ENCODE data around the gene UNC5C.

Gene UNC5C

GRCh38 chr4:95387719-95388118, 161.1 kb downstream of the UNC5C start:
- Histone ChIP-seq H3K4me1 (ENCODE audit: control insufficient read depth in 2 of 2, insufficient read depth in 2 of 2, low read length in 2 of 2) (no peaks in the 10 kb centered on the region), H3K9me3 (ENCODE audit: control insufficient read depth in 2 of 2, low read length in 2 of 2) (no peaks in the 10 kb centered on the region), H3K27me3 (ENCODE audit: control insufficient read depth in 2 of 2, insufficient read depth in 2 of 2, low read length in 2 of 2) (no peaks in the 10 kb centered on the region), H3K4me3 (ENCODE audit: low read length in 2 of 2) (no peak overlapping the region), H3K27ac (ENCODE audit: low read depth in 2 of 2, low read length in 2 of 2) (no peak overlapping the region), H3K9ac (ENCODE audit: low read depth in 1 of 2, low read length in 2 of 2) (no peak overlapping the region), H3K36me3 (ENCODE audit: control insufficient read depth in 2 of 2, insufficient read depth in 2 of 2, low read length in 2 of 2) (no peaks in the 10 kb centered on the region)

- no peaks in the 10 kb centered on the region for H3K36me3 ChIP-seq (ENCODE audit: control insufficient read depth in 2 of 2, insufficient read depth in 2 of 2, low read length in 2 of 2)
- no peaks in the 10 kb centered on the region for H3K27me3 ChIP-seq (ENCODE audit: control insufficient read depth in 2 of 2, insufficient read depth in 2 of 2, low read length in 2 of 2)
- H3K27ac ChIP-seq (ENCODE audit: low read depth in 2 of 2, low read length in 2 of 2): no peak overlapping the region
- H3K4me1 ChIP-seq (ENCODE audit: control insufficient read depth in 2 of 2, insufficient read depth in 2 of 2, low read length in 2 of 2): no peaks in the 10 kb centered on the region
- H3K4me3 ChIP-seq (ENCODE audit: low read length in 2 of 2): no peak overlapping the region
- no peak overlapping the region for H3K9ac ChIP-seq (ENCODE audit: low read depth in 1 of 2, low read length in 2 of 2)
- H3K9me3 ChIP-seq (ENCODE audit: control insufficient read depth in 2 of 2, low read length in 2 of 2): no peaks in the 10 kb centered on the region
Measured at GRCh38 chr4:95386410-95386809, 162.4 kb downstream of the UNC5C start.

- Histone ChIP-seq H3K9me3 (ENCODE audit: control insufficient read depth in 2 of 2, low read length in 2 of 2) (no peaks in the 10 kb centered on the region), H3K4me1 (ENCODE audit: control insufficient read depth in 2 of 2, insufficient read depth in 2 of 2, low read length in 2 of 2) (no peaks in the 10 kb centered on the region), H3K9ac (ENCODE audit: low read depth in 1 of 2, low read length in 2 of 2) (no peak overlapping the region), H3K36me3 (ENCODE audit: control insufficient read depth in 2 of 2, insufficient read depth in 2 of 2, low read length in 2 of 2) (no peaks in the 10 kb centered on the region), H3K27me3 (ENCODE audit: control insufficient read depth in 2 of 2, insufficient read depth in 2 of 2, low read length in 2 of 2) (no peaks in the 10 kb centered on the region), H3K4me3 (ENCODE audit: low read length in 2 of 2) (no peak overlapping the region), H3K27ac (ENCODE audit: low read depth in 2 of 2, low read length in 2 of 2) (no peak overlapping the region)
Measured at GRCh38 chr4:95381843-95382580, 166.8 kb downstream of the UNC5C start.

- Histone ChIP-seq H3K9ac (ENCODE audit: low read depth in 1 of 2, low read length in 2 of 2) (no peak overlapping the region), H3K27ac (ENCODE audit: low read depth in 2 of 2, low read length in 2 of 2) (no peak overlapping the region), H3K4me3 (ENCODE audit: low read length in 2 of 2) (no peak overlapping the region), H3K4me1 (ENCODE audit: control insufficient read depth in 2 of 2, insufficient read depth in 2 of 2, low read length in 2 of 2) (no peaks in the 10 kb centered on the region), H3K9me3 (ENCODE audit: control insufficient read depth in 2 of 2, low read length in 2 of 2) (no peaks in the 10 kb centered on the region), H3K27me3 (ENCODE audit: control insufficient read depth in 2 of 2, insufficient read depth in 2 of 2, low read length in 2 of 2) (no peaks in the 10 kb centered on the region), H3K36me3 (ENCODE audit: control insufficient read depth in 2 of 2, insufficient read depth in 2 of 2, low read length in 2 of 2) (no peaks in the 10 kb centered on the region)
Measured at GRCh38 chr4:95379633-95380032, 169.1 kb downstream of the UNC5C start.

- H3K4me1 ChIP-seq (ENCODE audit: control insufficient read depth in 2 of 2, insufficient read depth in 2 of 2, low read length in 2 of 2): no peaks in the 10 kb centered on the region
- H3K4me3 ChIP-seq (ENCODE audit: low read length in 2 of 2): no peak overlapping the region
- no peak overlapping the region for H3K27ac ChIP-seq (ENCODE audit: low read depth in 2 of 2, low read length in 2 of 2)
- no peaks in the 10 kb centered on the region for H3K36me3 ChIP-seq (ENCODE audit: control insufficient read depth in 2 of 2, insufficient read depth in 2 of 2, low read length in 2 of 2)
- no peaks in the 10 kb centered on the region for H3K27me3 ChIP-seq (ENCODE audit: control insufficient read depth in 2 of 2, insufficient read depth in 2 of 2, low read length in 2 of 2)
- H3K9me3 ChIP-seq (ENCODE audit: control insufficient read depth in 2 of 2, low read length in 2 of 2): no peaks in the 10 kb centered on the region
- H3K9ac ChIP-seq (ENCODE audit: low read depth in 1 of 2, low read length in 2 of 2): no peak overlapping the region
Measured at GRCh38 chr4:95377366-95377900, 171.3 kb downstream of the UNC5C start.

GRCh38 chr4:95371476-95372224, 177.1 kb downstream of the UNC5C start:
- H3K9ac ChIP-seq (ENCODE audit: low read depth in 1 of 2, low read length in 2 of 2): no peak overlapping the region
- H3K4me3 ChIP-seq (ENCODE audit: low read length in 2 of 2): no peak overlapping the region
- H3K27ac ChIP-seq (ENCODE audit: low read depth in 2 of 2, low read length in 2 of 2): no peak overlapping the region
- no peaks in the 10 kb centered on the region for H3K36me3 ChIP-seq (ENCODE audit: control insufficient read depth in 2 of 2, insufficient read depth in 2 of 2, low read length in 2 of 2)
- no peaks in the 10 kb centered on the region for H3K27me3 ChIP-seq (ENCODE audit: control insufficient read depth in 2 of 2, insufficient read depth in 2 of 2, low read length in 2 of 2)
- no peaks in the 10 kb centered on the region for H3K9me3 ChIP-seq (ENCODE audit: control insufficient read depth in 2 of 2, low read length in 2 of 2)
- H3K4me1 ChIP-seq (ENCODE audit: control insufficient read depth in 2 of 2, insufficient read depth in 2 of 2, low read length in 2 of 2): no peaks in the 10 kb centered on the region

GRCh38 chr4:95367824-95368223, 180.9 kb downstream of the UNC5C start:
- H3K27ac ChIP-seq (ENCODE audit: low read depth in 2 of 2, low read length in 2 of 2): no peak overlapping the region
- H3K9me3 ChIP-seq (ENCODE audit: control insufficient read depth in 2 of 2, low read length in 2 of 2): no peaks in the 10 kb centered on the region
- H3K27me3 ChIP-seq (ENCODE audit: control insufficient read depth in 2 of 2, insufficient read depth in 2 of 2, low read length in 2 of 2): no peaks in the 10 kb centered on the region
- no peaks in the 10 kb centered on the region for H3K36me3 ChIP-seq (ENCODE audit: control insufficient read depth in 2 of 2, insufficient read depth in 2 of 2, low read length in 2 of 2)
- no peak overlapping the region for H3K9ac ChIP-seq (ENCODE audit: low read depth in 1 of 2, low read length in 2 of 2)
- H3K4me1 ChIP-seq (ENCODE audit: control insufficient read depth in 2 of 2, insufficient read depth in 2 of 2, low read length in 2 of 2): no peaks in the 10 kb centered on the region
- no peak overlapping the region for H3K4me3 ChIP-seq (ENCODE audit: low read length in 2 of 2)

- no peak overlapping the region for H3K27ac ChIP-seq (ENCODE audit: low read depth in 2 of 2, low read length in 2 of 2)
- H3K9me3 ChIP-seq (ENCODE audit: control insufficient read depth in 2 of 2, low read length in 2 of 2): no peaks in the 10 kb centered on the region
- H3K4me1 ChIP-seq (ENCODE audit: control insufficient read depth in 2 of 2, insufficient read depth in 2 of 2, low read length in 2 of 2): no peaks in the 10 kb centered on the region
- no peaks in the 10 kb centered on the region for H3K36me3 ChIP-seq (ENCODE audit: control insufficient read depth in 2 of 2, insufficient read depth in 2 of 2, low read length in 2 of 2)
- no peak overlapping the region for H3K4me3 ChIP-seq (ENCODE audit: low read length in 2 of 2)
- no peaks in the 10 kb centered on the region for H3K27me3 ChIP-seq (ENCODE audit: control insufficient read depth in 2 of 2, insufficient read depth in 2 of 2, low read length in 2 of 2)
- H3K9ac ChIP-seq (ENCODE audit: low read depth in 1 of 2, low read length in 2 of 2): no peak overlapping the region
Measured at GRCh38 chr4:95363966-95364365, 184.8 kb downstream of the UNC5C start.

GRCh38 chr4:95363559-95363925, 185.2 kb downstream of the UNC5C start:
- no peaks in the 10 kb centered on the region for H3K36me3 ChIP-seq (ENCODE audit: control insufficient read depth in 2 of 2, insufficient read depth in 2 of 2, low read length in 2 of 2)
- no peaks in the 10 kb centered on the region for H3K27me3 ChIP-seq (ENCODE audit: control insufficient read depth in 2 of 2, insufficient read depth in 2 of 2, low read length in 2 of 2)
- H3K9me3 ChIP-seq (ENCODE audit: control insufficient read depth in 2 of 2, low read length in 2 of 2): no peaks in the 10 kb centered on the region
- H3K4me3 ChIP-seq (ENCODE audit: low read length in 2 of 2): no peak overlapping the region
- H3K4me1 ChIP-seq (ENCODE audit: control insufficient read depth in 2 of 2, insufficient read depth in 2 of 2, low read length in 2 of 2): peaks cover 0 to under 1% of the 10 kb centered on the region in 2 donors
- H3K9ac ChIP-seq (ENCODE audit: low read depth in 1 of 2, low read length in 2 of 2): no peak overlapping the region
- H3K27ac ChIP-seq (ENCODE audit: low read depth in 2 of 2, low read length in 2 of 2): no peak overlapping the region

GRCh38 chr4:95362906-95363558, 185.7 kb downstream of the UNC5C start:
- H3K4me3 ChIP-seq (ENCODE audit: low read length in 2 of 2): no peak overlapping the region
- H3K9me3 ChIP-seq (ENCODE audit: control insufficient read depth in 2 of 2, low read length in 2 of 2): no peaks in the 10 kb centered on the region
- no peak overlapping the region for H3K27ac ChIP-seq (ENCODE audit: low read depth in 2 of 2, low read length in 2 of 2)
- peaks cover 0 to 3% of the 10 kb centered on the region in 2 donors for H3K4me1 ChIP-seq (ENCODE audit: control insufficient read depth in 2 of 2, insufficient read depth in 2 of 2, low read length in 2 of 2)
- no peaks in the 10 kb centered on the region for H3K36me3 ChIP-seq (ENCODE audit: control insufficient read depth in 2 of 2, insufficient read depth in 2 of 2, low read length in 2 of 2)
- H3K27me3 ChIP-seq (ENCODE audit: control insufficient read depth in 2 of 2, insufficient read depth in 2 of 2, low read length in 2 of 2): no peaks in the 10 kb centered on the region
- H3K9ac ChIP-seq (ENCODE audit: low read depth in 1 of 2, low read length in 2 of 2): no peak overlapping the region

All from mucosa of rectum (tissue), 2 donors.